Measurements from ENCODE around the gene NCOA7. TPM values are rescaled to one million over a fixed set of nuclear protein-coding genes. Genes with fewer than 3 reads are reported as not detected.

Gene NCOA7
- total RNA-seq, 1 experiment from 2014 or later = 13.8 TPM

DNA sequence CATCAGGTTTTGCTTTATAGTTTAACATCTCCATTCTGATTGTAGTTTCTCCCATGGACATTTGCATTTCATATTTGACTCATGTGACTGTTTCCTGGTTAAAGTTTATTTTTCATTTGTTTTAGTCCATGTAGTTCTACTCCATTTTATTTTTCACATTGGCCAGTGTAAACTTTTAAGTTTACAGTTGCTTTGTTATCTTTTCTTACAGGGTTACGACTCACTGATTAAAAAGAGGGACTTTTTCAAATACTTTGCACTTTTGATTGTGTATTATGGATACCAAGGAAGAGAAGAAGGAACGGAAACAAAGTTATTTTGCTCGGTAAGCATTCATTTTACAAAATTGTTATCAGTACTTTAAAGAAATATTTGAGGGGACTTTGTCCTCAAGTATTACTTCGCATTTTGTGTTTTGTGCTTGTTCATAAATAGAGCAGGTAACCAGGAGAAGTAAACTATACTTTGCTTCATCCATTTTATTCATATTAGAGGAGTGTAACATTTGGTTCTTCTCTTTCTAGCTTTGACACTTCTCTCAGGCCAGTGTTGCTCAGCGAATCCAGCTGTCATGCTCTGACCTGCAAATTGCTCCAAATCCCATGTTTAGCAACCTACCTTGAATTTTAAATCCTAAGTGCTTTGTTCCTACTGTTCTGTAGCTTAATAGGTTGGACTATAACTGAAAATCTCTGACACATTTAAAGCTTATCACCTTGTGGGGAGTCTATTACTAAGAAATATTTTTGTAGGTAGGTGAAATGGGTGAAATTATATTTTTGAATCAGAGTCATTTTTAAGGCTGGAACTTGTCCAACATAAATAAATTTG is 24.5 kb downstream of the NCOA7 start:
- H3K27ac ChIP-seq (ENCODE audit: low read depth, low read length) = no peak overlapping the region
- DNase-seq (ENCODE audit: low read depth, low spot score) (no peak), ATAC-seq (no peak)
- no peaks in the 10 kb centered on the region for H3K36me3 ChIP-seq (ENCODE audit: control insufficient read depth in 1 of 2, insufficient read depth in 2 of 2, low read length in 2 of 2)
- ChIA-PET CTCF (no interaction called here), RAD21 (ENCODE audit: low non-redundant PET in 1 of 2, low total read pairs in 2 of 2, uncharacterized antibody in 2 of 2, unreplicated experiment in 2 of 2) (no interaction called here), POLR2A (interaction anchor here (1.0 kb wide), 1 partner anchor 11 kb away, joined by 3 read pairs; no protein-coding TSS in a partner anchor)
- no peak overlapping the region for H2AFZ ChIP-seq (ENCODE audit: low read depth, low read length, poor library complexity, severe bottlenecking)
- H3K79me2 ChIP-seq (ENCODE audit: insufficient read depth, low read length) = no peaks in the 10 kb centered on the region
- no peak overlapping the region for H3K4me3 ChIP-seq (replicated peaks in 1 of 2; ENCODE audit: low read depth in 1 of 2, low read length in 2 of 2)
- H3K27me3 ChIP-seq (ENCODE audit: insufficient read depth, low read length) = no peaks in the 10 kb centered on the region
- H4K20me1 ChIP-seq (ENCODE audit: insufficient read depth) = no peaks in the 10 kb centered on the region
- intact Hi-C loops (cut with micrococcal nuclease) = no loop called here
- no peaks in the 10 kb centered on the region for H3K9me2 ChIP-seq (ENCODE audit: insufficient read depth)
- no peak overlapping the region for H3K9ac ChIP-seq (ENCODE audit: low read length)
- H3K4me2 ChIP-seq (ENCODE audit: low read length) = no peak overlapping the region
- no peak for TF ChIP-seq SP1 (IDR thresholded peaks at IDR 0.05; ENCODE audit: low read depth)
- BruUV-seq (replicated peaks) = no TSS peak
- H3K9me3 ChIP-seq (ENCODE audit: control insufficient read depth in 1 of 2, insufficient read depth in 1 of 2, low read depth in 1 of 2, low read length in 2 of 2) = no peaks in the 10 kb centered on the region
- H3K4me1 ChIP-seq (ENCODE audit: control insufficient read depth in 1 of 2, insufficient read depth in 2 of 2, low read length in 2 of 2) = peaks cover 4 to 10% of the 10 kb centered on the region in 2 experiments; a peak in 3 of 4 replicates

DNA sequence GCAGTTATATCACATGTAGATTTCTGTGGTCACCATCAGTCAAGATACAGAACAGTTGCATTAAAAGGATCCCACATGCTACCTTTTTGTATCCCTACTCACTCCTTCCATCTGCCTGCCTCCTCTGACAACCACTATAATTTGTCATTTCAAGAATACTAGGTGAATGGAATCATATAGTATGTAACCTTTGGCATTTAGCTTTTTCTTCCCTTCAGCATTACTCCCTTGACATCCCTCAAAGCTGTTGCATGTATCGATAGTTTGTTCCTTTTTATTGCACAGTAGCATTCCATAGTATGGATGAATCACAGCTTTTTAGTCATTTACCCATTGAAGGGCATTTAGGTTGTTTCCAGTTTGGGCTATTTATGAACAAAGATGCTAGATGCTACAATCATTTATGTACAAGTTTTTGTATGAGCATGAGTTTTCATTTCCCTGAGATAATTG is 26.1 kb downstream of the NCOA7 start:
- no peak for DNase-seq (ENCODE audit: low read depth, low spot score)
- ATAC-seq = no peak
- TF ChIP-seq CBX3 (IDR thresholded peaks at IDR 0.05; ENCODE audit: low read depth) = no peak
- TF ChIP-seq RAD21 (IDR thresholded peaks at IDR 0.05; ENCODE audit: low read depth) = no peak
- no peak for TF ChIP-seq FOSL1 (IDR thresholded peaks at IDR 0.05; ENCODE audit: low read depth)
- TF ChIP-seq YY1 (IDR thresholded peaks at IDR 0.05; ENCODE audit: extremely low read depth, insufficient replicate concordance, low read depth, low read length) = no peak
- TF ChIP-seq EGR1 (IDR thresholded peaks at IDR 0.05; ENCODE audit: low read depth) = no peak
- TF ChIP-seq, protein P1, sequence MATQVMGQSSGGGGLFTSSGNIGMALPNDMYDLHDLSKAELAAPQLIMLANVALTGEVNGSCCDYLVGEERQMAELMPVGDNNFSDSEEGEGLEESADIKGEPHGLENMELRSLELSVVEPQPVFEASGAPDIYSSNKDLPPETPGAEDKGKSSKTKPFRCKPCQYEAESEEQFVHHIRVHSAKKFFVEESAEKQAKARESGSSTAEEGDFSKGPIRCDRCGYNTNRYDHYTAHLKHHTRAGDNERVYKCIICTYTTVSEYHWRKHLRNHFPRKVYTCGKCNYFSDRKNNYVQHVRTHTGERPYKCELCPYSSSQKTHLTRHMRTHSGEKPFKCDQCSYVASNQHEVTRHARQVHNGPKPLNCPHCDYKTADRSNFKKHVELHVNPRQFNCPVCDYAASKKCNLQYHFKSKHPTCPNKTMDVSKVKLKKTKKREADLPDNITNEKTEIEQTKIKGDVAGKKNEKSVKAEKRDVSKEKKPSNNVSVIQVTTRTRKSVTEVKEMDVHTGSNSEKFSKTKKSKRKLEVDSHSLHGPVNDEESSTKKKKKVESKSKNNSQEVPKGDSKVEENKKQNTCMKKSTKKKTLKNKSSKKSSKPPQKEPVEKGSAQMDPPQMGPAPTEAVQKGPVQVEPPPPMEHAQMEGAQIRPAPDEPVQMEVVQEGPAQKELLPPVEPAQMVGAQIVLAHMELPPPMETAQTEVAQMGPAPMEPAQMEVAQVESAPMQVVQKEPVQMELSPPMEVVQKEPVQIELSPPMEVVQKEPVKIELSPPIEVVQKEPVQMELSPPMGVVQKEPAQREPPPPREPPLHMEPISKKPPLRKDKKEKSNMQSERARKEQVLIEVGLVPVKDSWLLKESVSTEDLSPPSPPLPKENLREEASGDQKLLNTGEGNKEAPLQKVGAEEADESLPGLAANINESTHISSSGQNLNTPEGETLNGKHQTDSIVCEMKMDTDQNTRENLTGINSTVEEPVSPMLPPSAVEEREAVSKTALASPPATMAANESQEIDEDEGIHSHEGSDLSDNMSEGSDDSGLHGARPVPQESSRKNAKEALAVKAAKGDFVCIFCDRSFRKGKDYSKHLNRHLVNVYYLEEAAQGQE (IDR thresholded peaks at IDR 0.05; ENCODE audit: low read depth) = no peak
- no peak for TF ChIP-seq ZFX (IDR thresholded peaks at IDR 0.05)
- no peak for TF ChIP-seq POLR2AphosphoS5 (IDR thresholded peaks at IDR 0.05; ENCODE audit: low read depth, low read length)
- TF ChIP-seq ZBTB33 (IDR thresholded peaks at IDR 0.05; ENCODE audit: extremely low read depth, insufficient replicate concordance, low read length) = no peak
- TF ChIP-seq EZH2phosphoT487 (IDR thresholded peaks at IDR 0.05; ENCODE audit: borderline replicate concordance) = no peak
- TF ChIP-seq CEBPB (IDR thresholded peaks at IDR 0.05; ENCODE audit: low read depth) = no peak
- TF ChIP-seq EZH2 (IDR thresholded peaks at IDR 0.05) = no peak
- TF ChIP-seq SRF (IDR thresholded peaks at IDR 0.05; ENCODE audit: low read depth) = no peak
- TF ChIP-seq, protein P2, sequence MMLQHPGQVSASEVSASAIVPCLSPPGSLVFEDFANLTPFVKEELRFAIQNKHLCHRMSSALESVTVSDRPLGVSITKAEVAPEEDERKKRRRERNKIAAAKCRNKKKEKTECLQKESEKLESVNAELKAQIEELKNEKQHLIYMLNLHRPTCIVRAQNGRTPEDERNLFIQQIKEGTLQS (IDR thresholded peaks at IDR 0.05) = no peak

More for the DNA sequence above, 26.1 kb downstream of the NCOA7 start:
- Histone ChIP-seq H3K4me1 (ENCODE audit: control insufficient read depth in 1 of 2, insufficient read depth in 2 of 2, low read length in 2 of 2) (peaks cover 11 to 15% of the 10 kb centered on the region in 2 experiments), H3K9me3 (ENCODE audit: control insufficient read depth in 1 of 2, insufficient read depth in 1 of 2, low read depth in 1 of 2, low read length in 2 of 2) (no peaks in the 10 kb centered on the region), H3K4me2 (ENCODE audit: low read length) (no peak overlapping the region), H3K36me3 (ENCODE audit: control insufficient read depth in 1 of 2, insufficient read depth in 2 of 2, low read length in 2 of 2) (no peaks in the 10 kb centered on the region), H3K79me2 (ENCODE audit: insufficient read depth, low read length) (no peaks in the 10 kb centered on the region), H3K4me3 (replicated peaks in 1 of 2; ENCODE audit: low read depth in 1 of 2, low read length in 2 of 2) (no peak overlapping the region), H3K27ac (ENCODE audit: low read depth, low read length) (no peak overlapping the region), H4K20me1 (ENCODE audit: insufficient read depth) (no peaks in the 10 kb centered on the region), H3K9me2 (ENCODE audit: insufficient read depth) (no peaks in the 10 kb centered on the region), H2AFZ (ENCODE audit: low read depth, low read length, poor library complexity, severe bottlenecking) (no peak overlapping the region), H3K27me3 (ENCODE audit: insufficient read depth, low read length) (no peaks in the 10 kb centered on the region), H3K9ac (ENCODE audit: low read length) (no peak overlapping the region)
- intact Hi-C loops (cut with micrococcal nuclease) = no loop called here
- POLR2A ChIA-PET = no interaction called here
- CTCF ChIA-PET = no interaction called here
- RAD21 ChIA-PET (ENCODE audit: low non-redundant PET in 1 of 2, low total read pairs in 2 of 2, uncharacterized antibody in 2 of 2, unreplicated experiment in 2 of 2) = no interaction called here
- BruUV-seq (replicated peaks) = no TSS peak
